ENCODE results near the gene PLVAP. TPM values are rescaled to one million over a fixed set of nuclear protein-coding genes. Genes with fewer than 3 reads are reported as not detected.

The PLVAP gene
- total RNA-seq, 2 donors from 2014 or later, result 48.3 to 83.7 TPM

- Histone ChIP-seq H3K27me3 (no peaks in the 10 kb centered on the region), H3K4me3 (no peak overlapping the region), H3K36me3 (no peaks in the 10 kb centered on the region), H3K9me3 (no peaks in the 10 kb centered on the region), H3K27ac (no peak overlapping the region), H3K4me1 (peaks cover 0 to under 1% of the 10 kb centered on the region in 2 donors)
- no peak for TF ChIP-seq CTCF (IDR thresholded peaks at IDR 0.05)
- no peak for DNase-seq (ENCODE audit: low spot score)
Observed at GRCh38 chr19:17411801-17412200, 34.7 kb upstream of the PLVAP start.

GRCh38 chr19:17409990-17410389, 32.8 kb upstream of the PLVAP start:
- Histone ChIP-seq H3K27ac (no peak overlapping the region), H3K27me3 (no peaks in the 10 kb centered on the region), H3K9me3 (no peaks in the 10 kb centered on the region), H3K36me3 (no peaks in the 10 kb centered on the region), H3K4me3 (no peak overlapping the region), H3K4me1 (peaks cover 0 to 11% of the 10 kb centered on the region in 2 donors)
- no peak for DNase-seq (ENCODE audit: low spot score)
- no peak for TF ChIP-seq CTCF (IDR thresholded peaks at IDR 0.05)

GRCh38 chr19:17406887-17407196, 29.7 kb upstream of the PLVAP start:
- TF ChIP-seq CTCF (IDR thresholded peaks at IDR 0.05), result no peak
- H3K4me3 ChIP-seq, result peak overlapping the region in 1 of 2 donors; percentile 54
- H3K36me3 ChIP-seq, result no peaks in the 10 kb centered on the region
- H3K27ac ChIP-seq, result peak overlapping the region; percentile 79 to 87
- peaks cover 0 to 33% of the 10 kb centered on the region in 2 donors for H3K4me1 ChIP-seq
- no peaks in the 10 kb centered on the region for H3K9me3 ChIP-seq
- DNase-seq (ENCODE audit: low spot score), result no peak
- H3K27me3 ChIP-seq, result no peaks in the 10 kb centered on the region

- H3K36me3 ChIP-seq, result no peaks in the 10 kb centered on the region
- H3K27ac ChIP-seq, result peak overlapping the region; percentile 79 to 87
- H3K4me3 ChIP-seq, result peak overlapping the region; percentile 17 to 54
- H3K27me3 ChIP-seq, result no peaks in the 10 kb centered on the region
- DNase-seq (ENCODE audit: low spot score), result no peak
- no peak for TF ChIP-seq CTCF (IDR thresholded peaks at IDR 0.05)
- peaks cover 0 to 33% of the 10 kb centered on the region in 2 donors for H3K4me1 ChIP-seq
- H3K9me3 ChIP-seq, result no peaks in the 10 kb centered on the region
Observed at GRCh38 chr19:17406046-17406886, 29.1 kb upstream of the PLVAP start.

GRCh38 chr19:17405250-17406045, 28.3 kb upstream of the PLVAP start, which contains the start of gene BST2:
BST2 (minus strand) TSS chr19:17405630; CDS start chr19:17405575, 55 bp downstream.
- TF ChIP-seq CTCF (IDR thresholded peaks at IDR 0.05), result no peak
- Histone ChIP-seq H3K4me1 (peaks cover 0 to 33% of the 10 kb centered on the region in 2 donors), H3K4me3 (peak within 1 kb of the TSS; percentile 37 to 54), H3K9me3 (no peaks in the 10 kb centered on the region), H3K36me3 (no peaks in the 10 kb centered on the region), H3K27me3 (no peaks in the 10 kb centered on the region), H3K27ac (peak within 1 kb of the TSS; percentile 79 to 87)
- DNase-seq (ENCODE audit: low spot score), result no peak
